ENCODE measurements around the gene CD151.

DNA sequence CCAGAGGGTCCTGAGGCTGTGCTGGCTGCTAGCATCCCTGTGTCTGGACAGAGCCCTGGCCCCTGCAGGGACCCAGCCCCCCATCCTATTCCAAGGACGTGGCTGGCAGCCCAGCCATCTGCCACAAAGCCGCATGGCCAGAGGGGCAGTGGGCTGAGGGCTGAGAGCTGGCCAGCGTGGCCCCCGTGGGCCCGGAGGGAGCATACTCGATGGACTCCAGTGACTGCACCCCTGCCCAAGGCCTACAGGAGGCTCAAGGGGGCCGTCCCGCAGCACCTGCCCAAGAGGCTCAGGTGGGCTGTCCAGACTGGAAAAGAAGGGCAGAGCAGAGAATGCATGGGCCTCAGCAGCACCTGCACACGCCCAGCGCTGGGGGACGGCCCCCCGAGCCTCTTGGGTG lies 23.0 kb downstream of the CD151 start:
- TF ChIP-seq, protein P1, sequence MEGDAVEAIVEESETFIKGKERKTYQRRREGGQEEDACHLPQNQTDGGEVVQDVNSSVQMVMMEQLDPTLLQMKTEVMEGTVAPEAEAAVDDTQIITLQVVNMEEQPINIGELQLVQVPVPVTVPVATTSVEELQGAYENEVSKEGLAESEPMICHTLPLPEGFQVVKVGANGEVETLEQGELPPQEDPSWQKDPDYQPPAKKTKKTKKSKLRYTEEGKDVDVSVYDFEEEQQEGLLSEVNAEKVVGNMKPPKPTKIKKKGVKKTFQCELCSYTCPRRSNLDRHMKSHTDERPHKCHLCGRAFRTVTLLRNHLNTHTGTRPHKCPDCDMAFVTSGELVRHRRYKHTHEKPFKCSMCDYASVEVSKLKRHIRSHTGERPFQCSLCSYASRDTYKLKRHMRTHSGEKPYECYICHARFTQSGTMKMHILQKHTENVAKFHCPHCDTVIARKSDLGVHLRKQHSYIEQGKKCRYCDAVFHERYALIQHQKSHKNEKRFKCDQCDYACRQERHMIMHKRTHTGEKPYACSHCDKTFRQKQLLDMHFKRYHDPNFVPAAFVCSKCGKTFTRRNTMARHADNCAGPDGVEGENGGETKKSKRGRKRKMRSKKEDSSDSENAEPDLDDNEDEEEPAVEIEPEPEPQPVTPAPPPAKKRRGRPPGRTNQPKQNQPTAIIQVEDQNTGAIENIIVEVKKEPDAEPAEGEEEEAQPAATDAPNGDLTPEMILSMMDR (IDR thresholded peaks at IDR 0.05 in 8 of 11, conservative IDR thresholded peaks at IDR 0.05 in 3 of 11): no peak
- no peak for TF ChIP-seq POLR2A (IDR thresholded peaks at IDR 0.05)
- peak in 1 of 3 donors; percentile 8 for TF ChIP-seq POLR2AphosphoS5 (IDR thresholded peaks at IDR 0.05)

Data from spleen (tissue), 7 donors.